ENCODE results near the gene MFSD12. TPM values are rescaled to one million over a fixed set of nuclear protein-coding genes. Genes with fewer than 3 reads are reported as not detected.
A peak's percentile ranks its signal among the peaks of the same experiment; 100 is the strongest.
"Not testable (repeated sequence)": the region's sequence is repeated elsewhere in the genome, so short reads cannot be mapped to it uniquely, and the experiment has no call there.

Gene MFSD12
- total RNA-seq, 1 donor from 2014 or later, result 64.1 TPM

GRCh38 chr19:3584036-3584802 is 26.8 kb upstream of the MFSD12 start:
- DNase-seq (ENCODE audit: low spot score), result not testable (repeated sequence)

DNA sequence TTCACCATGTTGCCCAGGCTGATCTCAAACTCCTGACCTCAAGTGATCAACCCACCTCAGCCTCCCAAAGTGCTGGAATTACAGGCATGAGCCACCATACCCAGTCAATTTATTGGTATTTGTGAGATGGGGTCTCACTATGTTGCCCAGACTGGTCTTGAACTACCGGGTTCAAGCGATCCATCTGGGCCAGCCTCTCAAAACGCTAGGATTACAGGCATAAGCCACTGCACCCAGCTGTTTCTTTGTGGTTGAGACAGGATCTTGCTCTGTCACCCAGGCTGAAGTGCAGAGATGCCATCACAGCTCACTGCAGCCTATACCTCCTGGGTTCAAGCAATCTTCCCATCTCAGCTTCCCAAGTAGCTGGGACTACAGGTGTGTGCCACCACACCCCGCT is 24.4 kb upstream of the MFSD12 start:
- not testable (repeated sequence) for DNase-seq (ENCODE audit: low spot score)

DNA sequence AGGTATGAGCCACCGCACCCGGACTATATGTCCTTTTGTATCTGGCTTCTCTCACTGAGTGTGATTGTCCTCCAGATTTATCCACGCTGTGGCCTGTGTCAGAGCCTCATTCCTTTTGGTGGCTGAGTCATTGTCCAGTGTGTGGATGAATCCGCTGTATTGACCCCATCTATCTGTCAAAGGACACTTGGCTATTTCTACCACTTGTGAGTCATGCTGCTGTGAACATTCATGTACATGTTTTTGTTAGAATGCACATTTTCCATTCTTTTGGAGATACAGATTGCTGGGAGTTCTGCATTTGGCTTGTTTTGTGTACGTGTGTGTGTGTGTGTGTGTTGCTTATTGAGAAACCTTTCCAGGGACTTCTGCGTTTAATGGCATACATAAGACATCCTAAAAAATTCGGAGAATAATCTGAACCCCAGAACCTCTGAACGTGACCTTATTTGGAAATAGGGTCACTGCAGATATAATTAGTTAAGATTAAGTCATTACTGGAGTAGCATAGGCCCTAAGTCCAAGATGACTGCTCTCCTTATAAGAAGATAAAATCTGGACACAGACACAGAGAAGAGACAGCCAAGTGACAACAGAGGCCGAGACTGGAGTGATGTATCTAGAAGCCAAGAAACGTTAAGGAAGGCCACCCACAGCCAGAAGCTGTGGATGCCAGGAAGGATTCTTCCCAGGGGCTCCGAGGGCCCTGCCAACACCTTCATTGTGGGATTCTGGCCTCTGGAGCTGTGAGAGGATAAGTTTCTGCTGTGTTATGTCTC is 23.0 kb upstream of the MFSD12 start:
- no peak for DNase-seq (ENCODE audit: low spot score)

DNA sequence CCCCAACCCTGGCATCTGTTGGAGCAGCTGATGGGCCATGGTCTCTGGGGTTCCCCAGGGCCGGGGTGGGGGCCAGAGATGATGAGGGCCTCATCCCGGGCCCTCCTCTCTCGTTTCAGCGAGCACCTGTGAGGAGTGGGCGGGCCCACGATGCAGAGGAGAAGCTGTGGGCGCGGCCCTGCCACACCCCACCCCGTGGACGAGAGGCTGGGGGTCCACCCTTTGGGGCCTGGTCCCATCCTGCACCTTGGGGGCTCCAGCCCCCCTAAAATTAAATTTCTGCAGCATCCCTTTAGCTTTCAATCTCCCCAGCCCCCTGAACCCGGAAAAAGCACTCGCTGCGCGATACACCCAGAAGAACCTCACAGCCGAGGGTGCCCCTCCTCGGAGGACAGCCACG is 21.0 kb upstream of the MFSD12 start:
- no peak for DNase-seq (ENCODE audit: low spot score)

DNA sequence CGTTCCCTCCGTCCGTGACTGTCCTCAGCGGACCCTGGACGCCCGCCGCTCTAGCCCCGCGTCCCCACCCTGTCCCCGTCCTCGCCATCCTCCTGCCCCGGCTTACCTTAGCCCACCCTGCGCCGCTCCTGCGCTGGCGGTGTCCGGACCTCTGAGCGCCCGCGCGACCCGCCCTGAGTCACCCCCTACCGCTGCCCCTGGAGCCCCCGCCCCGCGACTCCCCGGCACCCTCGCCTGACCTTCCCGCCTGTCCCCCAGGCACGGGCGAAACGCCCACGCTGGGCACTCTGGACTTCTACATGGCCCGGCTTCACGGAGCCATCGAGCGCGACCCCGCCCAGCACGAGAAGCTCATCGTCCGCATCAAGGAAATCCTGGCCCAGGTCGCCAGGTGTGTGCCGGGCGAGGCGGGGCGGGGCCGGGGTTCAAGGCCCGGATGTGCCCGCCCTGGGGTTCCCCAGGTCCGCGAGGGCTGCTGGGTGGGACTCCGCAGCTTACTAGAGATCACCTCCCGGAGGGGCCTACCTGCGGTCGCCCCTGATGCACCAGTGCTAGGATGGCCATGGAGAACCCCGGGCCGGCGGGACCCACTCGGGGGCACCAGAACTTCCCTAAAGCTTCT is 20.4 kb upstream of the MFSD12 start:
- no peak for DNase-seq (ENCODE audit: low spot score)

DNA sequence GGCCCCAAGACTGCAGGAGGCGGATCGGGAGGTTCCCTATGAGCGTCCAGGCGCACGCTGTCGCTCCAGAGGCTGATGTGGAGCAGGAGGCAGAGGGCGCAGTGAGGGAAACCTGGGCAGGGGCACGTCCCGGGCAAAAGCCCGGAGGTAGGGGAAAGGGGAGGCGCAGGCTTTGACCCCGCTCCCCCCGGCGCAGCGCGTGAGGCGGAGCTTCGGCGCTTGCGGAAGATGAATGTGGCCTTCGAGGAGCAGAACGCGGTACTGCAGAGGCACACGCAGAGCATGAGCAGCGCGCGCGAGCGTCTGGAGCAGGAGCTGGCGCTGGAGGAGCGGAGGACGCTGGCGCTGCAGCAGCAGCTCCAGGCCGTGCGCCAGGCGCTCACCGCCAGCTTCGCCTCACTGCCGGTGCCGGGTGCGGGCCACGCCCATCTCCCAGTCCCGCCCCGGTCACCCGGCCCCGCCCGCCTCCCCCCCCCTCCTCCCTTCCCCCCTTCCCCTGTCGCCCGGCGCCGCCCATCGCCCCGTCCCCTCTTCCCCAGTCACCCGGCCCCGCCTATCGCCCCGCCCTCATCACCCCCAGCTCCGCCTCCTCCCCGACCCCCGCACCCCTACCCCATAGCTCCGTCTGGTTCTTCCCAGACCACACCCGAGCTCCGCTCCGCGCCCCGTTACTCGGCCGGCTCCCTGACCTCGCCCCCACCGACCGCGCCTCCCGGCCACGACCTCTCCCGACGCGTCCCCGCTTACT is 19.5 kb upstream of the MFSD12 start:
- DNase-seq (ENCODE audit: low spot score), result peak; percentile 50

DNA sequence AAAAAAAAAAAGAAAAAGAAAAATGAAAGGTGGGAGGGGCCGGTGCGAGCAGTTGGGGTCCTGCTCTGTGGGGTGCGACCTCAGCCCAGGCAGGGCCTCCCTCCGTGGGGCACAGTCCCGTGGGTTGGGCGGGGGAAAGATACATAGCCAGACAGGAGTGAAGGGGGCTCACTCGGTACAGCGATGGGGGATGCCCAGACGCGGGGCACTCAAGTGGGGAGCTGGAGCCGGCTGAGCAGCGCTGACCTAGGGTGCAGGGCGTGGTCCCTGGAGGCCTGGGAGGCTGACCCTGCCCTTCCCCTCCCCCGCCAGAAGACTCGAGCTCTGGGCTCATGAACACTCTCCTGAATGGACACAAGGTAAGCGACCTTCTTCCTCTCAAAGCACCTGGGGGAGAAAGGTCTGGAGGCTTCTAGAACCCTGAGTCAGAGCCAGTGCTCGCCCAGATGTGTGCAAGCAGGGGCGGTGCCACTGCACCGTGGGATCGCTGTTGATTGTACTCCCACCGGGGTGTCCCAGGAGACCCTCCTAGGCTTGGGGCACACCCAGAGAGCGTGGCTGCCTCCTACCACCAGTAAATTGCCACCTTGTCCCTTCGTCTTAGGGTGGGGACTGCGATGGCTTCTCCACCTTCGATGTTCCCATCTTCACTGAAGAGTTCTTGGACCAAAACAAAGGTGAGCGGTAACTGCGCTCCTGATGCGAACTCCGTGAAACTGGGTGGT is 18.7 kb upstream of the MFSD12 start:
- DNase-seq (ENCODE audit: low spot score), result no peak

GRCh38 chr19:3575260-3575741 is 17.9 kb upstream of the MFSD12 start:
- DNase-seq (ENCODE audit: low spot score), result no peak

DNA sequence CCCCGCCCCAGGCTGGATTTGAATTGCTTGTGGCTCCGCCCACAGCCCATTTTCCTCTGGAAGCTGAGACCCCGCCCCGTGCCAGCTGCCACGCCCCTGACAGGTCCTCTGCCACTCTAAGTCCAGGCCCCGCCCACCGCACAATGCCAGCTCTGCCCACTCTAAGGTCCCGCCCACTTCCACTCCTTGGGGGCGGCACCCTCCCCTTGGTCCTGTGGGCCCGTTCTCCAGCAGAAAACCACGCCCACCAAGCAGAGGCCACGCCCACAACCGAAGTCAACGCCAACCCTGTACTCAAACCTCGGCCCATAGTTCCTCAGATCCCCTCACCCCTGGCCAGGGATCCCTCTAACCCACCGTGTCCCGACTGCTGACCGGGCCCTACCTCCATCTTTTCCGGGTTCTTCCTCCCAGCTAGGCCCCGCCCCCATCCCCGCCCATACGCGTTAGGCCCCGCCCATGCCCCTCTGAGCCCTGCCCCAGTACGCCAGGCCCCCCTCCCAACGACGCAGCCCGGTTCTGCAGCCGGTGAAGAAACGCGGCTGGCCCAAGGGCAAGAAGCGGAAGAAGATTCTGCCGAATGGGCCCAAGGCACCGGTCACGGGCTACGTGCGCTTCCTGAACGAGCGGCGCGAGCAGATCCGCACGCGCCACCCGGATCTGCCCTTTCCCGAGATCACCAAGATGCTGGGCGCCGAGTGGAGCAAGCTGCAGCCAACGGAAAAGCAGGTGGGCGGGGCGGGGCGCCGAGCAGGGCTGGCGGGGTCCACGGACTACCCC is 16.7 kb upstream of the MFSD12 start:
- DNase-seq (ENCODE audit: low spot score), result peak; percentile 80

DNA sequence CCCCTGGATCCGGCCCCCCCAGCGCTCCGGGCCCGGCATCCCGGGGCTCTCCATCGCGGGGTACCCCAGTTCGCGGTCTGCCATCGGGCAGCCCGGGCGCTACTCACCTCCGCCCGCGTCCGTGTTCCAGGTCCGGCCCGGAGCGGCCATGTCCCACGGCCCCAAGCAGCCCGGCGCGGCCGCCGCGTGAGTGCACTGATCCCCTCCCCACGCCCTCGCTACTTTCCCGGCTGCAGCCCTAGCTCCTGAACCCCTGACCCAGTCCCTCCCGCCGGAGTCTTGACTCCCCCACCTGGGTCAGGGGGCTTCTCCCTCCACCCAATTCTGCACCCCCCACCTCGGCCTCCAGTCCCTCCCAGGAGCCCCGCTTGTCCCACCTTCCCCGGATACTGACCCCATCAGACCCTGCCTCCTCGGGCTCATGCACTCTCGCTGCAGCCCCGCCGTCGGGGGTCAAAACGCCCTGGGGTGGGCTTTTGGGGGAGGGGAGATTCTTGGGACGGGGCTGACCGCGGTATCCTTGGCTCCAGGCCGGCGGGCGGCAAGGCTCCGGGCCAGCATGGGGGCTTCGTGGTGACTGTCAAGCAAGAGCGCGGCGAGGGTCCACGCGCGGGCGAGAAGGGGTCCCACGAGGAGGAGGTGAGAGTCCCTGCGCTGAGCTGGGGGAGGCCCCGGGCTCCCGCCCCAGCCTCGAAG is 15.9 kb upstream of the MFSD12 start:
- no peak for DNase-seq (ENCODE audit: low spot score)

DNA sequence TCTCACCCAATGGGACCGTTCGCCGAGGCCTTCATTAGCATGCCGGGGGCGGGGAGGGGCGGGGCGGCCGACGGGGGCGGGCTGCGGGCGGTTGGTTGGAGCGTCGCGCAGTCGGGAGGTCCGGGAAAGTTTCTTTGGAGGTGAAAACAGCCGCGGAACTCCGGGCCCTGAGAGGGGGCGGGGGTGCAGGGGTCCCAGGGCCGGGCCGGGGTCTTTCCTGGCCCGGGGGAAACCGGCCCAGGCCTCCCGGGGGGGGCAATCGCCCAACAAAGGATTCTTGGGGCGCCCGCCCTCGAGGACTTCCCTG is 15.4 kb upstream of the MFSD12 start, which contains the start of gene HMG20B:
Gene HMG20B, plus strand, starts transcription at position 90 of the 307 bp plus-strand sequence. CDS start 366 bp downstream, outside the sequence.
- no peak for DNase-seq (ENCODE audit: low spot score)

DNA sequence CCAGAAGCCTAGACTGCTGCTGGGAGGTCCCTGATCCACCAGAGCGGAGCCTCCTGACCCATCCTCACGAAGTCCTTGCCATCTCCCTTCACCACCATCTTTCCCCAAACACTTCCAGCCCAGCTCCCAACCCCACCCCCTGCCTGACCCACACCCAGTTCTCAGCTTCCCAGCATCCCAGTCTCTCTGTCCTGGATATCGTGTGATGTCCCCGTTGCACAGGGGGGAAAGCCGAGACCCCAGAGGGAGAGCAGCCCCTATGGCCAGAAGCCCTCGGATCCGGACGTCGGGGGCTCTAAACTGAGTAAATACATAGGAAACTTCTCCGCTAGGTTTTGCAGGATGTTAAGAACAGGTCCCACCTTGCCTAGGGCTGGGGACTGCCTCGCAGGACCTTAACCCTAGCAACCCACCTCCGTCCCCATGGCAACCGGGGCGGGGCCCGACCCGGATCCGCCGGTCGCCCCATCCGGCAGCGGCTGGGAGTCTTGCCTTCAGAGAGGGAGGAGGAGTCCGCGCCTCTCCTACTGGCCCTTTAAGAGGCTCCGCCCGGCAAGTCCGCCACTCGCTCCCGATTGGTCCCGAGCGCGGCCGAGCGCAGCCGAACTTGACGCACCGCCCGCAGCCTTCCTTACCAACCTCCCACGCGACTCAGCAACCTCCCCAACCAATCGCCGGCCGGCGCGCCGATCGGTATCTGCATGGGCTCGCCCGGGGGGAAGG is 14.9 kb upstream of the MFSD12 start:
- DNase-seq (ENCODE audit: low spot score), result peak; percentile 100

DNA sequence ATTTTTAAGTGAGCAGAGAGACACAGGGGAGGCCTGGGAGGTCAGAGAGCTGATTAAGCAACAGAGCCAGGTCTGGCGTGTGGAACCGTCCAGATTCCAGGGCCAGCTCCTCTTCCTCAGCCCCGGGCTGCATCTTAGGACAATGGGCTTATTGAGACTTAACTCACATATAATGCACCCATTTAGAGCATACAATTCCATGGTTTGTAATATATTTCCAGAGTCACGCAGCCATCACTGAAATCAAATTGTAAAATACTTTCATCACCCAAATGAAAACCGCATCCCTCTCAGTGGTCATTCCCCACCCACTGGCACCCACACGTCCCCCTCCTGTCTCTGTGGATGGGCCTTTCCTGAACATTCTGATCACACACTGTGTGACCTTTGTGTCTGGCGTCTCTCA is 13.2 kb upstream of the MFSD12 start:
- DNase-seq (ENCODE audit: low spot score), result no peak

DNA sequence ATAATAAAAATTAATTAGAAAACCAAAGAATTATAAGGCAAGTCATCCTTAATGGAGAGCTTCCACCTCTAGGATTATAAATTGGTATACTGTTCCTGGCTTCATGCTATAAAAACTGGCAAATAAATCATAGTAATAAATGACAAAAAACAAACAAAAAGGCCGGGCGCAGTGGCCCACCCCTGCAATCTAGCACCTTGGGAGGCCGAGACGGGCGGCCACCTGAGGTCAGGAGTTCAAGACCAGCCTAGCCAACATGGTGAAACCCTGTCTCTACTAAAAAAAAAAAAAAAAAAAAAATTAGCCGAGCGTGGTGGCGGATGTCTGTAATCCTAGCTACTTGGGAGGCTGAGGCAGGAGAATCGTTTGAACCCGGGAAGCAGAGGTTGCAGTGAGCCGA is 12.7 kb upstream of the MFSD12 start:
- DNase-seq (ENCODE audit: low spot score), result not testable (repeated sequence)

DNA sequence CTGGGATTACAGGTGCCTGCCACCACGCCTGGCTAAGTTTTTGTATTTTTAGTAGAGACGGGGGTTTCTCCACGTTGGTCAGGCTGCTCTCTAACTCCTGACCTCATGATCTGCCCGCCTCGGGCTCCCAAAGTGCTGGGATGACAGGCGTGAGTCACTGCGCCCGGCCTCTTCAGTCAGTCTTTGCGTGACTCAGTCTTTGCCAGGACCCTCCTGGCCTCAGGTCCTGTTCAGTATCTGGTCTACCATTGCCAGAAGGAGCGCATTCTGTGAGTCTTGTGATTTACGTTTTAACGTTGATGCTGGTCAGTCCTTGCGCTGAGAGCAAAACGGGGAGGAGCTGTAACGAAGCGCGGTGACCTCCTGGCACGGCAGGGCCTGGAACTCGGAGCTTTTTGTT is 7.8 kb upstream of the MFSD12 start:
- no peak for DNase-seq (ENCODE audit: low spot score)

GRCh38 chr19:3563709-3564524 is 6.5 kb upstream of the MFSD12 start:
- no peak for DNase-seq (ENCODE audit: low spot score)

- no peak for DNase-seq (ENCODE audit: low spot score)
Measured at GRCh38 chr19:3556978-3557460, 367 bp downstream of the MFSD12 start.

DNA sequence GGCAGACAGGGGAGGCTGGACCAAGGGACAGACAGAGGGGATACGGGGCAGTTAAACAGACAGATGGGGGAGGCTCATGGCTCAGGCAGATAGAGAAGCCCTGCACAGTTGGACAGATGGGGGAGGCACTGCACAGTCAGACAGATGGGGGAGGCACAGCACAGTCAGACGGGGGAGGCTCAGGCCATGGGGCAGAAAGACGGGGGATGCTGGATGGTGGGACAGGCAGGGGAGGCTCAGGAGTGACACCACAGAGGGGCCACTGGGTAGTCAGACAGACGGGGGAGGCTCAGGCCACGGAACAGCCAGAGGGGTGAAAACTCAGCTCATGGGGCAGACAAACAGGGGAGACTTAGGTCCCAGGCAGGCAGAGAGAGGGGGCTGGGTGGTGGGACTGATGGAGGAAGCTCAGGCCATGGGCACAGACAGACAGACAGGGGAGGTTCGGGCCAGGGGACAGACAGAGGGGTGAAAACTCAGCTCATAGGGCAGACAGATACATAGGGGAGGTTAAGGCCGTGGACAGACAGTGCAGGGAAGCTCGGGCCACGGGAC is 886 bp downstream of the MFSD12 start:
- DNase-seq (ENCODE audit: low spot score), result no peak

Data from mucosa of gallbladder (tissue), 1 donor.